HG02571 (cell line): Measurements from ENCODE around the gene PKD1L1.

Source experiments
- ATAC-seq: cut with Tn5 transposase; IDR thresholded peaks from one replicate; pipeline ENCODE4 v1.9.1; 2021; ENCODE audit warnings: mild to moderate bottlenecking, moderate library complexity; ENCODE audit not compliant: unreplicated experiment

PKD1L1 gene

DNA sequence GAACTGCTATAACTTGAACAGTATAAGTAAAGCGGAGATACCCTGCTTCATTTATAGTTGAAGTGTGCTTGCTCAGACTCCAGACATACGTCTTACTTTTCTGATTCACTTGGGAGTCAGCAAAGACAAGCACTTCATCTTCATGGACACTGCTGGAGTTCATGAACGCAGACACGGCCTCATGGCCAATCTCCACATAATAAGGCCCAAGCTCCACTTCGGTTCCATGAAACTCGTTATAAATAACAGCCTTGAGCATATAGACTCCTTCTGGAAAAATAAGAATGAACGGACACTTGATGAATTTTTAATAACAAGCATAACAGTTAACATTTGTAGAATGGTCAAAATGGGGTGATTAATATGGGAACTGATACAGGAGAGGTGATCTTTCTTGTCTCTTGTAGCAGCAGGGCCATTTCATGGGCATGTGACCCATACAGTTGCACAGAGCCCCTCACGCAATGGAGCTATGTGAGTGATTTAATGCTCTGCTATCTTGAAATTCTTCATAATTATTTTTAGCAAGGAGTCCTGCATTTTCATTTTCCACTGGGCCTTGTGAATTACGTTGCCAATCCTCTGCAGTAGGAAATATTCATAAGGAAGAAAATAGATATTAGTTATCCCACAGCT, 40.2 kb downstream of the PKD1L1 start:
- ATAC-seq = no peak

GRCh38 chr7:47906883-47907282, 41.4 kb downstream of the PKD1L1 start:
- no peak for ATAC-seq

DNA sequence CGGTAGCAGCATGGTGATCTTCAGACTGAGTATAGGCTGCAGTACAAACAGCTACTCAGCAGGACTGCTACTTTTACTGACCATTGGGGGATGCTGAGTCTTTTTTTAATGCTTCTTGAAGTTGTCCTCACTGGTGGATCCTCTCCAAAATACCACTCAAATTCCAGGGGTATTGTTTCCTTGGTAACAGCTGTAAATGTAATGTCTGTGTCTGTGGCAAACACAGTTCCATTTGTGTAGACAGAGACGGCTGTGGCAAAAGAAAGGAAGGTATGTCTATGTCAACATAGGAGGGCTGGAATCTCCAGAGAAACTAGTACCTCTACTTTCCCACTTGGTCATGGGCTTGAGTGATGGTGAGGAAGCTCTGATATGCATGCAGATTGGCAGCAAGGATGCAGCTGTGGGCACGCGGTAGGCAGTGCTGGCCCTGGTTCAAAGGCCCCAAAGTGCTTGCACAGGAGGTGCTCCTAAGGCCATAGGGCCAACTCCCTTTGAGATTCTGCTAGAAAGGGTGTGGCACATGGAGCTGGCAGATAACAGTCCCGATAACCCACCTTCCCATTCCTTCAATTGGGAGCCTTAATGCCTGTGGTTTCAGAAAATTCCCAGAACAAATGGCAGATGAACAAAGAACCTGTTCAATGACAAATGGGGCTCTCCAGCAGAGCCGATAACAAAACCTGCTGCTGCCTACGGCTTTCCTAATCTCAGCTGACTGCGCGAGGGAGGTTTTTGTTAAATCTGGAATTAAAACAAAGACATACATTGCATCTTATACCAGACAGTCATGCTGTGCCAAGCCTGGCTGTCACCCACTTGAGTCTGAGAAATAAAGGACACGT, 43.0 kb downstream of the PKD1L1 start:
- no peak for ATAC-seq

- ATAC-seq = no peak
Observed at GRCh38 chr7:47902013-47902412, 46.3 kb downstream of the PKD1L1 start.

GRCh38 chr7:47901542-47901941, 46.7 kb downstream of the PKD1L1 start:
- ATAC-seq = no peak

DNA sequence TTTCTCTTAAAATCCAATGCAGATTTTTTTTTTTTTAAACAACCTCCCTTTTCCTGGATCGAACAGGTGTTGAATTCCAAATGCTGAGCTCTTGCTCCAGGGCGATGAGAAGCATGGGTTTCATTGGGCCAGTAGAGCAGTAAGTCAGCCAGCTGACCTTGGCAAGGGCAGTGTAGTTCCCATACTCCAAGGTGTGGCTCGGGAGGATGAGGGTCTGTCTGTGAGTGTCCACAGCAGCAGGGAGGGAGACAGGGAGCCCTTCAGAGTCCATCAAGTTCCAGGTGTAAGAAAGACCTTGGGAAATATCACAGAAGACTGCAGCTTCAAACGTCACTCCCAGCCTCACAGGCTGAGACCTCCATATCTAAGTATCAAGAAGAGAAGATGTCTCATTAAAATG, 50.4 kb downstream of the PKD1L1 start:
- no peak for ATAC-seq

- ATAC-seq = no peak
Observed at GRCh38 chr7:47896809-47897423, 51.4 kb downstream of the PKD1L1 start.

GRCh38 chr7:47895026-47895425, 53.2 kb downstream of the PKD1L1 start:
- ATAC-seq = no peak

DNA sequence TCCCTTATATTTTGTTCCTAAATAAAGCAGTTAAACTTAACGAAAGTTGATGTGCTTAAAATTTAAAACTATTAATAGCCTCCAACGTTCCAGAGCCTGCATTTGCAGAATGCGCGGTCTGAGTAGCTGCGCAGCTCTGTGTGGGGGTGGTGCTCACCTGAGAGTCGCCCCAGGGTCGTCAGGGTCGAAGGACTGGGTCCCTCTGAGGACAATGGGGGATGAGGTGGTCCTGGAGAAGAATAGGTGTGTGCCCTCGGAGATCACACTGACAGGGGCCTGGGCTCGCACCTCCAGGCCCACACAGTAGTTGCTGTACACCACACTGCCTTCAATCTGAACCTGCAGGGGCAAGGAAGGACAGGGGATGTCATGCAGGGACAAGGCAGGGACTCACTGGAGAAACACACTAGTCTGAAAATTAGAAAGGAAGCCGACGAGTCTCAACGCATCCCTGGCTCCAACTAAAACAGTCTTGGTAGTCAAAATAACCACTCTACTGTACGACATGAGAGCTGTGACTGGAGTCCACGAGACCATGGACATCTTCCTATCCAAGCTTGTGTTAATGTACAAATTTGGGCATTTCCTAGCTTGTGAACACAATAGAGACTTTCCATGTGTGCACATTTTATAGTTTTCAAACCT, 54.4 kb downstream of the PKD1L1 start:
- no peak for ATAC-seq

DNA sequence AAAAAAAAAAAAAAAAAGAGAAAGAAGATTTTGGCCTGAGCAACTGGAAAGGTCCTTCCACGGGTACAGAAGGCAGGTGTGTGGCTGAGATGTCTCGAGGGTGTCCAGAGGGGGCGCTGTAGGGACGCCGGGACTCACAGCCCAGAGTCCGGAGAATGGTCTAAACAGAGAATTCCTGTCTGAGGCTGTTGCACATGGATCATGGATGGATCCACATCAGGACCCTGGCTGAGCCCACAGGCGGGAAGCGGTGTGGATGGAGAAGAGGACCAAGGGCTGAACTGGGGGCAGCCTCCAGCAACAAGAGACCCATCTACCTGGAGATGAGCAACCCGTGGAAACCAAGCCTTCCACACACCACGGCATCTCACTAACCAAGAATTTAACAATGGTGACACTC, 55.0 kb downstream of the PKD1L1 start:
- ATAC-seq = no peak

- no peak for ATAC-seq
Observed at GRCh38 chr7:47890606-47891005, 57.7 kb downstream of the PKD1L1 start.

DNA sequence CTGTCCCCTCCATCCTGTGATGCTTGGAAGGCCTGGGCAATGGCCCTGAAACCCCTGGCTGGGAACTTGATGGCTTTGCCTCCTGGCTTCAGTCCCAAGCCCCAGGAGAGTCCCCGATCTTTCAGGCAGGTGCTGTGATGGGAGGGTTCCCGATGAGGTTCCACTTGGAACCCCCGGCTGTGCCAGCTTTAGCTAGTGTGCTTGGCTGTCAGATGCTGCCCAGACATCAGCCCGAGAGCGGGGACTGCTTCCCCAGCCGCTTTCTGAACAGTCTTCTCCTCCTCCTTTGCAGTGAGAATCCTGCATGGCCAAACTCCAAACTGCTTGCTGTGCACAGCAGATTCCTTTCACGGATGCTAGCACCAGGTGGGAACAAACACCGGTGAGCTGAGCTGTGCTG, 58.1 kb downstream of the PKD1L1 start:
- ATAC-seq = no peak

- no peak for ATAC-seq
Observed at GRCh38 chr7:47889723-47890122, 58.5 kb downstream of the PKD1L1 start.

DNA sequence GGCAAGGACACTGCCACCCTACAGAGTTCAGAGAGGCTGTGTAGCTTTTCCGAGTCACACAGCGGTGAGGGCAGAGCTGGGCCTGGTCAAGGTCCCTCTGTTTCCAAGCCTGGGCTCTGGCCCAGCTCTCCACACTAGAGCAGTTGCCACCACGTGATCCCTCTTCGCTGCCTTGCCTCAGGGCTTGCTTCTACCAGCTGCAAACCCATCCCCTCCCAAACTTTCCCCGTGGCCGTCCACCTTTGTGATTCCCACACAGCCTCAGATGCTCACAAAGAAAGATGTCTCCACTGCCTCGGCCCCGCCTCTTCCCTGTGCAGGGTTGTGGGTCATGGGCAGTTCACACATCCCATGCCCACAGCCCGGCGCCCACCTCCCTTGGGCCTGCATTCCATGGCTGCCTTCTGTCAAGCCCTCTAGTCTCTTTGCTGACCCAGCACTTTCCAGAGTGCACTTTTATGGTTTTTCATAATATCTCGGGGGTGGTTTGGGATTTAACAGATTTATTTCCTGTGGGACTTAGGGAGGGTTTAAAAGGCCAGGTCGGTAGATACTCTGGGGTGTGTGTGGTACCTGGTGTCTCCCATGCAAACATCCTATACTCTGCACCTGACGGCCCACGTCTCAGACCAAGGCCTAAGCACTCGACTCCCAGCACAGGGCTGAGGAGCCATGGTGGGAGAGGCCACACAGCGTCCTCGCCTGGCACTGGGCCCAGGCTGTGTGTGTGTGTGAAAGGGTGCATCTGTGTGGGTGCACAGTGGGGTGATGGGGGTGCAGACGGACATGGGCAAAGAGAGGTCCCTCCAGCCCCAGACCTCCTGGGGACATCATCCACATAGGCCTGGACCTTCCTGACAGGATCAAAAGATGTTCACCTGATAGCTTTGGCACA, 59.6 kb downstream of the PKD1L1 start:
- no peak for ATAC-seq

DNA sequence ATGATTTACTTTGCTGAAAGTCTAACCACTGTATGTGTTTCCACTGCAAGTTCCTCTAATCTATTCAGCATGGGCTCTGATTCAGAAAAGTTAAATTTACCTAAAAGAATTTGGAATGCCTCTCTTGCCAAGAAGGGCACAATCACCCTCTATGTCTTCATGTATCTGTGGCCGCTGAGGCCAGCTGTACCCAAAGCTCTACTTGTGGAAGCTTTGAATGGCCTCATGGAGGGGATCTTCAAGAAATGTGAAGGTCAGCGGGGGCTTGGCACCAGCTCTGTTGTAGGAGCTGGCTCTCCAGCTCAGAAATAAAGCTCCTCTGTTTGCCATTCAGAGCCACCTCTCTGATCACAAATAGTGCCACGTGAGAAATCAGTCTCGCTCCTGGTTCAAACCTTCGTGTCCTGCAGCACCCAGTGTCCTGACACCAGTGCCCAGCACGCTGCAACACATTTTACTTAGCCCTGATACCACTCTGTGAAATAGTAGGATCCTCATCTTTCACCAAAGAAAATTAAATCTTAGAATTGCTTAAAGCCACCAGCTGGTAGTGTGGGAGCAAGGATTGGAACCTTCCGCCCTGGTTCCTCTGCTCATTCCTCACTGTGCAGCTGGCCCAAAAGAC, 61.1 kb downstream of the PKD1L1 start:
- ATAC-seq = no peak

- no peak for ATAC-seq
Observed at GRCh38 chr7:47885987-47886811, 62.1 kb downstream of the PKD1L1 start.

DNA sequence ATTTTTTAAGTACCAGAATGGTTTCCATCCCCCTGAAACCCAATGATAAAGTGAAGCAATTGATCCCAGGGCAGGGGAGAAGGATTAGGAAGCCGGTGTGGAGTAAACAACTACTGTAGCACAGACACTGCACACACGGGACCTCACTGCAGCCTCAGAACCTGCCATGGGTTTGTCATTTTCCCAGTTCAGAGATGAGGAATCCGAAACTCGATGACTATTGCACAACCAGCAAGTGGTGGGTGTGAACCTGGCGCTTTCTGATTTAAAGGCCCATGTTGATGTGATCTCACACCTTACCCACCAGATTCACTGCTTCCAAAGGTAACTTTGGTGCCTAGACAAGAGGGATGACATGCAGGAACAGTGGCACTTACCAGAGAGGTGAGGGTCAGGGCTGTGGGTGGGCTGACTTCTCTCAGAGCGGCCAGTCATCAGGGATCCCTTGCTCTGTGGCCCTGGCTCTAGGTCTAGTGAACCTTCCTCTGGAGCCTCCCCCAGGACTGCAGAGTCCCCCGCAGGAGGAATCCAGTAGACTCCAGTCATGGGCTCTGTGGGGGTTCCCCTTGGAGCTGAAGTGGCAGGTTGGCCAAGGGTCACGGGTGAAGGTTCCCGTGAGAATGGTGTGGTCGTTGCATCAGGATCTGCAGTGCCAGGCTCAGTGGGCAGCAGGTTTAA, 62.8 kb downstream of the PKD1L1 start:
- no peak for ATAC-seq

- no peak for ATAC-seq
Observed at GRCh38 chr7:47884675-47885074, 63.6 kb downstream of the PKD1L1 start.

- ATAC-seq = no peak
Observed at GRCh38 chr7:47882635-47883034, 65.6 kb downstream of the PKD1L1 start.
